GM23338 (cell line): ENCODE results near the gene UGT1A10. TPM values are rescaled to one million over a fixed set of nuclear protein-coding genes. Genes with fewer than 3 reads are reported as not detected.

Experiments
- ATAC-seq: fragments of 200-7000 bp; cut with Tn5 transposase; 3 replicates; pipeline ENCODE4 v1.9.1; 2020
- DNase-seq: peaks from one replicate; pipeline ENCODE4 v3.0.0-alpha.2; 2015; ENCODE audit warnings: low spot score
- H2AFZ ChIP-seq: fragments of 200-600 bp; sonication (generic); 2 replicates; pipeline ENCODE4 v1.8.0; 2016; ENCODE audit warnings: antibody characterized with exemption, mild to moderate bottlenecking, moderate library complexity
- H3F3A ChIP-seq: fragments of 200-600 bp; sonication (generic); replicated peaks from 2 replicates; pipeline ENCODE4 v1.8.0; 2017; ENCODE audit warnings: antibody characterized with exemption, mixed run types, low read depth
- H3K27ac ChIP-seq: fragments of 200-600 bp; sonication (generic); 2 replicates; pipeline ENCODE4 v1.6.1; 2016; ENCODE audit warnings: low read depth
- H3K27me3 ChIP-seq: fragments of 200-600 bp; sonication (generic); 2 replicates; pipeline ENCODE4 v1.8.0; 2016; ENCODE audit warnings: mild to moderate bottlenecking, mixed run types, moderate library complexity; ENCODE audit not compliant: insufficient read depth
- H3K36me3 ChIP-seq: fragments of 200-600 bp; sonication (generic); 2 replicates; pipeline ENCODE4 v1.8.0; 2016; ENCODE audit warnings: mild to moderate bottlenecking; ENCODE audit not compliant: insufficient read depth
- H3K4me1 ChIP-seq: fragments of 200-600 bp; sonication (generic); 2 replicates; pipeline ENCODE4 v1.8.0; 2016; ENCODE audit warnings: mild to moderate bottlenecking, moderate library complexity; ENCODE audit not compliant: insufficient read depth
- H3K4me2 ChIP-seq: fragments of 200-600 bp; sonication (generic); 2 replicates; pipeline ENCODE4 v1.7.1; 2017; ENCODE audit warnings: mixed run types
- H3K4me3 ChIP-seq: fragments of 200-600 bp; sonication (generic); 2 replicates; pipeline ENCODE4 v1.6.1; 2016; ENCODE audit warnings: mixed run types
- H3K79me2 ChIP-seq: fragments of 200-600 bp; sonication (generic); replicated peaks from 2 replicates; pipeline ENCODE4 v1.8.0; 2017; ENCODE audit warnings: mild to moderate bottlenecking; ENCODE audit not compliant: insufficient read depth
- H3K9me2 ChIP-seq: fragments of 200-600 bp; sonication (generic); 2 replicates; pipeline ENCODE4 v1.8.0; 2017; ENCODE audit not compliant: insufficient read depth
- H4K20me1 ChIP-seq: fragments of 200-600 bp; sonication (generic); replicated peaks from 2 replicates; pipeline ENCODE4 v1.8.0; 2017; ENCODE audit warnings: mild to moderate bottlenecking; ENCODE audit not compliant: insufficient read depth
- H3K27ac Mint-ChIP-seq: 2 replicates; pipeline ENCODE4 v1.8.0; 2020; ENCODE audit warnings: inconsistent platforms, mild to moderate bottlenecking, moderate library complexity, mixed read lengths
- H3K27me3 Mint-ChIP-seq: 3 replicates; pipeline ENCODE4 v1.8.0; 2022; ENCODE audit warnings: low read depth, mild to moderate bottlenecking, moderate library complexity, mixed read lengths, inconsistent platforms; ENCODE audit not compliant: insufficient read depth, poor library complexity
- H3K36me3 Mint-ChIP-seq: 3 replicates; pipeline ENCODE4 v1.8.0; 2021; ENCODE audit warnings: low read depth, mild to moderate bottlenecking, inconsistent platforms, moderate library complexity, mixed read lengths
- H3K4me1 Mint-ChIP-seq: 3 replicates; pipeline ENCODE4 v1.8.0; 2020; ENCODE audit warnings: mild to moderate bottlenecking, inconsistent platforms, mixed read lengths
- H3K4me3 Mint-ChIP-seq: 3 replicates; pipeline ENCODE4 v1.8.0; 2021; ENCODE audit warnings: moderate library complexity, mild to moderate bottlenecking, inconsistent platforms, mixed read lengths
- H3K9me3 Mint-ChIP-seq: 3 replicates; pipeline ENCODE4 v1.8.0; 2020; ENCODE audit warnings: moderate library complexity, mild to moderate bottlenecking, inconsistent platforms, mixed read lengths
- EZH2phosphoT487 ChIP-seq: fragments of 200-600 bp; sonication (generic); IDR thresholded peaks from one replicate; pipeline ENCODE4 v1.8.1; 2018; ENCODE audit warnings: antibody characterized with exemption; ENCODE audit not compliant: unreplicated experiment
- JUNB ChIP-seq: IDR thresholded peaks from one replicate; pipeline ENCODE4 v1.6.1; 2016; ENCODE audit warnings: antibody characterized with exemption; ENCODE audit not compliant: unreplicated experiment
- NANOG ChIP-seq: IDR thresholded peaks from 2 replicates; pipeline ENCODE4 v1.6.1; 2016; ENCODE audit warnings: antibody characterized with exemption, borderline replicate concordance
- POLR2AphosphoS5 ChIP-seq: IDR thresholded peaks from 2 replicates; pipeline ENCODE4 v1.6.1; 2016; ENCODE audit warnings: antibody characterized with exemption, low read depth
- STAT1 ChIP-seq: IDR thresholded peaks from one replicate; pipeline ENCODE4 v1.6.1; 2016; ENCODE audit warnings: antibody characterized with exemption; ENCODE audit not compliant: unreplicated experiment
- ZNF331 ChIP-seq: fragments of 250-450 bp; sonication (Bioruptor Pico); IDR thresholded peaks from 2 replicates; pipeline ENCODE4 v1.5.0; 2020; ENCODE audit warnings: low read depth, mild to moderate bottlenecking, moderate library complexity
- polyA plus RNA-seq: library from polyadenylated mRNA; unstranded; fragments of >200 nt; fragmentation: Nextera tagmentation; extraction: Ambion mirVana; gene quantifications from 2 replicates; pipeline ENCODE4 v1.2.1, GENCODE V29; 2016
- total RNA-seq: library from RNA; depleted of rRNA; stranded (reverse); fragments of >200 nt; shearing (Covaris generic); gene quantifications from 2 replicates; pipeline ENCODE4 v1.2.3, GENCODE V29; 2014
- TF ChIP-seq, protein P1 (sequence below), 2 experiments: fragments of 200-600 bp in 1 of 2; sonication (generic) in 1 of 2; conservative IDR thresholded peaks; 2 replicates each; pipeline versions ENCODE4 v1.5.1 to v1.6.1; 2016 to 2017; ENCODE audit warnings: antibody characterized with exemption in 2 of 2, low read depth in 2 of 2, mild to moderate bottlenecking in 2 of 2, moderate library complexity in 1 of 2
- TF ChIP-seq, protein P2 (sequence below): fragments of 250-450 bp; sonication (Bioruptor Pico); IDR thresholded peaks from 2 replicates; pipeline ENCODE4 v1.5.0; 2020; ENCODE audit warnings: mild to moderate bottlenecking, moderate library complexity
- TF ChIP-seq, protein P3 (sequence below): IDR thresholded peaks from one replicate; pipeline ENCODE4 v1.6.1; 2018; ENCODE audit warnings: antibody characterized with exemption; ENCODE audit not compliant: unreplicated experiment

Gene UGT1A10
- total and polyA plus RNA-seq, 2 experiments from 2014 or later: not detected

DNA sequence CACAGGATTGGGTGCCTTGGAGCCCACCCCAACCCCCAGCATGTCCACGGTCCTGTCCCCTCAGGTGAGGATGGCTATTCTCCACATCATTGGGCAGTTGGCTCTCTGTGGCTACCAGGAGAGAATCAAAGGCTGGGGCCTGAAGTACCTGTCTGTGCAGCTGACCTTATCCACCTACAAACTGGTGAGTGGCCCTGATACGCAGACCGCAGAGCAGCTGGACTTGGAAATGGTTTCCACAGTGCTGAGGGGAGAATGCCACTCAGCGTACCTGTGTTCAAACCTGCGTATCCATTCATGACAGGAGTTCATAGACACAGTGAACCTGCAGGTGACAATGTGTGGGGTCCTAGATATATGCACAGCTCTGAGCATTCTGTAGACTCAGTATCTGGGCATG, 163.5 kb downstream of the UGT1A10 start:
- Histone ChIP-seq H3K36me3 (no peaks in the 10 kb centered on the region), H3K4me2 (no peak overlapping the region), H3K79me2 (no peaks in the 10 kb centered on the region), H3F3A (no peaks in the 10 kb centered on the region), H4K20me1 (no peaks in the 10 kb centered on the region), H2AFZ (no peak overlapping the region), H3K4me3 (no peak overlapping the region), H3K27ac (no peak overlapping the region), H3K4me1 (no peaks in the 10 kb centered on the region), H3K27me3 (no peaks in the 10 kb centered on the region), H3K9me2 (no peaks in the 10 kb centered on the region)
- H3K27ac Mint-ChIP-seq: no peak overlapping the region
- no peak overlapping the region for H3K4me3 Mint-ChIP-seq
- H3K9me3 Mint-ChIP-seq: peaks cover 21% of the 10 kb centered on the region
- ATAC-seq (no peak), DNase-seq (no peak)
- H3K36me3 Mint-ChIP-seq: no peaks in the 10 kb centered on the region; the same call in 2 of the 3 replicates
- peaks cover 3% of the 10 kb centered on the region for H3K27me3 Mint-ChIP-seq
- no peaks in the 10 kb centered on the region for H3K4me1 Mint-ChIP-seq
- no peak for TF ChIP-seq ZNF331 (CRISPR knock-in tag)
- no peak for TF ChIP-seq JUNB
- no peak for TF ChIP-seq STAT1
- no peak for TF ChIP-seq EZH2phosphoT487
- TF ChIP-seq, protein P1, sequence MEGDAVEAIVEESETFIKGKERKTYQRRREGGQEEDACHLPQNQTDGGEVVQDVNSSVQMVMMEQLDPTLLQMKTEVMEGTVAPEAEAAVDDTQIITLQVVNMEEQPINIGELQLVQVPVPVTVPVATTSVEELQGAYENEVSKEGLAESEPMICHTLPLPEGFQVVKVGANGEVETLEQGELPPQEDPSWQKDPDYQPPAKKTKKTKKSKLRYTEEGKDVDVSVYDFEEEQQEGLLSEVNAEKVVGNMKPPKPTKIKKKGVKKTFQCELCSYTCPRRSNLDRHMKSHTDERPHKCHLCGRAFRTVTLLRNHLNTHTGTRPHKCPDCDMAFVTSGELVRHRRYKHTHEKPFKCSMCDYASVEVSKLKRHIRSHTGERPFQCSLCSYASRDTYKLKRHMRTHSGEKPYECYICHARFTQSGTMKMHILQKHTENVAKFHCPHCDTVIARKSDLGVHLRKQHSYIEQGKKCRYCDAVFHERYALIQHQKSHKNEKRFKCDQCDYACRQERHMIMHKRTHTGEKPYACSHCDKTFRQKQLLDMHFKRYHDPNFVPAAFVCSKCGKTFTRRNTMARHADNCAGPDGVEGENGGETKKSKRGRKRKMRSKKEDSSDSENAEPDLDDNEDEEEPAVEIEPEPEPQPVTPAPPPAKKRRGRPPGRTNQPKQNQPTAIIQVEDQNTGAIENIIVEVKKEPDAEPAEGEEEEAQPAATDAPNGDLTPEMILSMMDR (conservative IDR thresholded peaks at IDR 0.05; ENCODE audit: low read depth in 2 of 2): no peak
- TF ChIP-seq NANOG: no peak

DNA sequence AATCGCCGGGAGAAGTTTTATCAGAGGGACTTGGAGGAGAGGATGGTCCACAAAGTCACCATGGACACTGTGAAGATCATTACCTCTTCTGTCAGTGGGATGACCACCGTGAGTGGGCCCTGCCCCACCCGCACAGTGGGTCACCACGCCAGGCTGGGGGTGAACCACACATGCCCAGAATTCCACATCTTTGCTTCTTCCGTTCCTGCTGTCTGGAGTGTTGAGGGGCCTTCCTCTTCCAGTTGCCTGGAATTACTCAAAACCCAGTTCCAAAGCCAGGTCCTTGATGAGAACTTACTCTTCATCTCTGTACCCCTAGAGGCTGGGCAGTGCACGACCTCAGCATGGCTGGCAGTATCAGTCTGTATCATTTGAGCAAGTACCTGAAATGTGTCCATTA, 164.0 kb downstream of the UGT1A10 start:
- no peaks in the 10 kb centered on the region; the same call in 2 of the 3 replicates for H3K36me3 Mint-ChIP-seq

More for the DNA sequence above, 164.0 kb downstream of the UGT1A10 start:
- H3K27ac ChIP-seq: no peak overlapping the region
- no peaks in the 10 kb centered on the region for H3K4me1 ChIP-seq
- H2AFZ ChIP-seq: no peak overlapping the region
- no peak for ATAC-seq
- DNase-seq: no peak
- no peak overlapping the region for H3K4me2 ChIP-seq
- no peaks in the 10 kb centered on the region for H4K20me1 ChIP-seq
- no peaks in the 10 kb centered on the region for H3K9me2 ChIP-seq
- no peaks in the 10 kb centered on the region for H3K4me1 Mint-ChIP-seq
- TF ChIP-seq, protein P2, sequence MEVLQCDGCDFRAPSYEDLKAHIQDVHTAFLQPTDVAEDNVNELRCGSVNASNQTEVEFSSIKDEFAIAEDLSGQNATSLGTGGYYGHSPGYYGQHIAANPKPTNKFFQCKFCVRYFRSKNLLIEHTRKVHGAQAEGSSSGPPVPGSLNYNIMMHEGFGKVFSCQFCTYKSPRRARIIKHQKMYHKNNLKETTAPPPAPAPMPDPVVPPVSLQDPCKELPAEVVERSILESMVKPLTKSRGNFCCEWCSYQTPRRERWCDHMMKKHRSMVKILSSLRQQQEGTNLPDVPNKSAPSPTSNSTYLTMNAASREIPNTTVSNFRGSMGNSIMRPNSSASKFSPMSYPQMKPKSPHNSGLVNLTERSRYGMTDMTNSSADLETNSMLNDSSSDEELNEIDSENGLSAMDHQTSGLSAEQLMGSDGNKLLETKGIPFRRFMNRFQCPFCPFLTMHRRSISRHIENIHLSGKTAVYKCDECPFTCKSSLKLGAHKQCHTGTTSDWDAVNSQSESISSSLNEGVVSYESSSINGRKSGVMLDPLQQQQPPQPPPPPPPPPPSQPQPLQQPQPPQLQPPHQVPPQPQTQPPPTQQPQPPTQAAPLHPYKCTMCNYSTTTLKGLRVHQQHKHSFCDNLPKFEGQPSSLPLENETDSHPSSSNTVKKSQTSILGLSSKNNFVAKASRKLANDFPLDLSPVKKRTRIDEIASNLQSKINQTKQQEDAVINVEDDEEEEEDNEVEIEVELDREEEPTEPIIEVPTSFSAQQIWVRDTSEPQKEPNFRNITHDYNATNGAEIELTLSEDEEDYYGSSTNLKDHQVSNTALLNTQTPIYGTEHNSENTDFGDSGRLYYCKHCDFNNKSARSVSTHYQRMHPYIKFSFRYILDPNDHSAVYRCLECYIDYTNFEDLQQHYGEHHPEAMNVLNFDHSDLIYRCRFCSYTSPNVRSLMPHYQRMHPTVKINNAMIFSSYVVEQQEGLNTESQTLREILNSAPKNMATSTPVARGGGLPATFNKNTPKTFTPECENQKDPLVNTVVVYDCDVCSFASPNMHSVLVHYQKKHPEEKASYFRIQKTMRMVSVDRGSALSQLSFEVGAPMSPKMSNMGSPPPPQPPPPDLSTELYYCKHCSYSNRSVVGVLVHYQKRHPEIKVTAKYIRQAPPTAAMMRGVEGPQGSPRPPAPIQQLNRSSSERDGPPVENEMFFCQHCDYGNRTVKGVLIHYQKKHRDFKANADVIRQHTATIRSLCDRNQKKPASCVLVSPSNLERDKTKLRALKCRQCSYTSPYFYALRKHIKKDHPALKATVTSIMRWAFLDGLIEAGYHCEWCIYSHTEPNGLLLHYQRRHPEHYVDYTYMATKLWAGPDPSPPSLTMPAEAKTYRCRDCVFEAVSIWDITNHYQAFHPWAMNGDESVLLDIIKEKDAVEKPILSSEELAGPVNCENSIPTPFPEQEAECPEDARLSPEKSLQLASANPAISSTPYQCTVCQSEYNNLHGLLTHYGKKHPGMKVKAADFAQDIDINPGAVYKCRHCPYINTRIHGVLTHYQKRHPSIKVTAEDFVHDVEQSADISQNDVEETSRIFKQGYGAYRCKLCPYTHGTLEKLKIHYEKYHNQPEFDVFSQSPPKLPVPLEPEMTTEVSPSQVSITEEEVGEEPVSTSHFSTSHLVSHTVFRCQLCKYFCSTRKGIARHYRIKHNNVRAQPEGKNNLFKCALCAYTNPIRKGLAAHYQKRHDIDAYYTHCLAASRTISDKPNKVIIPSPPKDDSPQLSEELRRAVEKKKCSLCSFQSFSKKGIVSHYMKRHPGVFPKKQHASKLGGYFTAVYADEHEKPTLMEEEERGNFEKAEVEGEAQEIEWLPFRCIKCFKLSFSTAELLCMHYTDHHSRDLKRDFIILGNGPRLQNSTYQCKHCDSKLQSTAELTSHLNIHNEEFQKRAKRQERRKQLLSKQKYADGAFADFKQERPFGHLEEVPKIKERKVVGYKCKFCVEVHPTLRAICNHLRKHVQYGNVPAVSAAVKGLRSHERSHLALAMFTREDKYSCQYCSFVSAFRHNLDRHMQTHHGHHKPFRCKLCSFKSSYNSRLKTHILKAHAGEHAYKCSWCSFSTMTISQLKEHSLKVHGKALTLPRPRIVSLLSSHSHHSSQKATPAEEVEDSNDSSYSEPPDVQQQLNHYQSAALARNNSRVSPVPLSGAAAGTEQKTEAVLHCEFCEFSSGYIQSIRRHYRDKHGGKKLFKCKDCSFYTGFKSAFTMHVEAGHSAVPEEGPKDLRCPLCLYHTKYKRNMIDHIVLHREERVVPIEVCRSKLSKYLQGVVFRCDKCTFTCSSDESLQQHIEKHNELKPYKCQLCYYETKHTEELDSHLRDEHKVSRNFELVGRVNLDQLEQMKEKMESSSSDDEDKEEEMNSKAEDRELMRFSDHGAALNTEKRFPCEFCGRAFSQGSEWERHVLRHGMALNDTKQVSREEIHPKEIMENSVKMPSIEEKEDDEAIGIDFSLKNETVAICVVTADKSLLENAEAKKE (CRISPR knock-in tag): no peak
- no peak for TF ChIP-seq EZH2phosphoT487
- no peak for TF ChIP-seq ZNF331 (CRISPR knock-in tag)
- TF ChIP-seq JUNB: no peak
- TF ChIP-seq POLR2AphosphoS5: no peak
- TF ChIP-seq, protein P3, sequence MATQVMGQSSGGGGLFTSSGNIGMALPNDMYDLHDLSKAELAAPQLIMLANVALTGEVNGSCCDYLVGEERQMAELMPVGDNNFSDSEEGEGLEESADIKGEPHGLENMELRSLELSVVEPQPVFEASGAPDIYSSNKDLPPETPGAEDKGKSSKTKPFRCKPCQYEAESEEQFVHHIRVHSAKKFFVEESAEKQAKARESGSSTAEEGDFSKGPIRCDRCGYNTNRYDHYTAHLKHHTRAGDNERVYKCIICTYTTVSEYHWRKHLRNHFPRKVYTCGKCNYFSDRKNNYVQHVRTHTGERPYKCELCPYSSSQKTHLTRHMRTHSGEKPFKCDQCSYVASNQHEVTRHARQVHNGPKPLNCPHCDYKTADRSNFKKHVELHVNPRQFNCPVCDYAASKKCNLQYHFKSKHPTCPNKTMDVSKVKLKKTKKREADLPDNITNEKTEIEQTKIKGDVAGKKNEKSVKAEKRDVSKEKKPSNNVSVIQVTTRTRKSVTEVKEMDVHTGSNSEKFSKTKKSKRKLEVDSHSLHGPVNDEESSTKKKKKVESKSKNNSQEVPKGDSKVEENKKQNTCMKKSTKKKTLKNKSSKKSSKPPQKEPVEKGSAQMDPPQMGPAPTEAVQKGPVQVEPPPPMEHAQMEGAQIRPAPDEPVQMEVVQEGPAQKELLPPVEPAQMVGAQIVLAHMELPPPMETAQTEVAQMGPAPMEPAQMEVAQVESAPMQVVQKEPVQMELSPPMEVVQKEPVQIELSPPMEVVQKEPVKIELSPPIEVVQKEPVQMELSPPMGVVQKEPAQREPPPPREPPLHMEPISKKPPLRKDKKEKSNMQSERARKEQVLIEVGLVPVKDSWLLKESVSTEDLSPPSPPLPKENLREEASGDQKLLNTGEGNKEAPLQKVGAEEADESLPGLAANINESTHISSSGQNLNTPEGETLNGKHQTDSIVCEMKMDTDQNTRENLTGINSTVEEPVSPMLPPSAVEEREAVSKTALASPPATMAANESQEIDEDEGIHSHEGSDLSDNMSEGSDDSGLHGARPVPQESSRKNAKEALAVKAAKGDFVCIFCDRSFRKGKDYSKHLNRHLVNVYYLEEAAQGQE: no peak
- H3K27me3 Mint-ChIP-seq: peaks cover 3% of the 10 kb centered on the region
- H3K9me3 Mint-ChIP-seq: peaks cover 19% of the 10 kb centered on the region
- H3K4me3 ChIP-seq: no peak overlapping the region
- H3K4me3 Mint-ChIP-seq: no peak overlapping the region
- no peak overlapping the region for H3K27ac Mint-ChIP-seq
- H3K36me3 ChIP-seq: no peaks in the 10 kb centered on the region
- H3K27me3 ChIP-seq: no peaks in the 10 kb centered on the region
- no peaks in the 10 kb centered on the region for H3F3A ChIP-seq
- no peaks in the 10 kb centered on the region for H3K79me2 ChIP-seq
